Activated gamma-delta T cell treated with anti-CD3 and anti-CD28 coated beads, Interleukin-2, amount 50 U/mL, for 16 hours (primary cell): ENCODE measurements around the gene ITIH6.
A peak's percentile ranks its signal among the peaks of the same experiment; 100 is the strongest.
"Not testable (repeated sequence)": the region's sequence is repeated elsewhere in the genome, so short reads cannot be mapped to it uniquely, and the experiment has no call there.

Source experiments
- DNase-seq: peaks from one replicate; pipeline ENCODE4 v3.0.0-alpha.2; 2020; ENCODE audit warnings: low read depth

ITIH6 gene

GRCh38 chrX:54798137-54798536, at the start of gene ITIH6:
TSS of gene ITIH6 (minus strand) at chrX:54798255. CDS start at chrX:54798210, 45 bp downstream.
- no peak for DNase-seq

- not testable (repeated sequence) for DNase-seq
Observed at GRCh38 chrX:54847700-54848099, 49.6 kb upstream of the ITIH6 start.

GRCh38 chrX:54843050-54843449, 45.0 kb upstream of the ITIH6 start:
- no peak for DNase-seq

- DNase-seq = no peak
Observed at GRCh38 chrX:54842607-54843006, 44.6 kb upstream of the ITIH6 start.

- not testable (repeated sequence) for DNase-seq
Observed at GRCh38 chrX:54841184-54841874, 43.3 kb upstream of the ITIH6 start.

- DNase-seq = no peak
Observed at GRCh38 chrX:54838583-54838982, 40.5 kb upstream of the ITIH6 start.

- no peak for DNase-seq
Observed at GRCh38 chrX:54826598-54826997, 28.5 kb upstream of the ITIH6 start.

GRCh38 chrX:54825716-54826438, 27.8 kb upstream of the ITIH6 start:
- no peak for DNase-seq

GRCh38 chrX:54824722-54825121, 26.7 kb upstream of the ITIH6 start:
- DNase-seq = no peak

- DNase-seq = no peak
Observed at GRCh38 chrX:54824195-54824594, 26.1 kb upstream of the ITIH6 start.

- no peak for DNase-seq
Observed at GRCh38 chrX:54821310-54821709, 23.3 kb upstream of the ITIH6 start.

GRCh38 chrX:54820737-54821136, 22.7 kb upstream of the ITIH6 start:
- DNase-seq = no peak

- DNase-seq = no peak
Observed at GRCh38 chrX:54819201-54819600, 21.1 kb upstream of the ITIH6 start.

GRCh38 chrX:54818221-54818620, 20.2 kb upstream of the ITIH6 start:
- no peak for DNase-seq

GRCh38 chrX:54817220-54817820, 19.3 kb upstream of the ITIH6 start:
- no peak for DNase-seq

- DNase-seq = no peak
Observed at GRCh38 chrX:54812306-54812705, 14.3 kb upstream of the ITIH6 start.

GRCh38 chrX:54811301-54811885, 13.3 kb upstream of the ITIH6 start:
- DNase-seq = no peak

- no peak for DNase-seq
Observed at GRCh38 chrX:54810532-54810931, 12.5 kb upstream of the ITIH6 start.

GRCh38 chrX:54808605-54809483, 10.8 kb upstream of the ITIH6 start:
- DNase-seq = peak; percentile 79

- no peak for DNase-seq
Observed at GRCh38 chrX:54808109-54808604, 10.1 kb upstream of the ITIH6 start.

GRCh38 chrX:54807524-54808108, 9.6 kb upstream of the ITIH6 start, which contains the start of gene MAGED2:
TSS of gene MAGED2 (plus strand) at chrX:54807745. CDS start at chrX:54809332, 1,587 bp downstream.
- DNase-seq = peak; percentile 17
